Measurements from ENCODE around the gene PLA2R1. TPM values are rescaled to one million over a fixed set of nuclear protein-coding genes. Genes with fewer than 3 reads are reported as not detected.

Gene PLA2R1
- polyA plus RNA-seq, 1 of the 3 experiments (the other 2 are of a cell fraction): not detected

DNA sequence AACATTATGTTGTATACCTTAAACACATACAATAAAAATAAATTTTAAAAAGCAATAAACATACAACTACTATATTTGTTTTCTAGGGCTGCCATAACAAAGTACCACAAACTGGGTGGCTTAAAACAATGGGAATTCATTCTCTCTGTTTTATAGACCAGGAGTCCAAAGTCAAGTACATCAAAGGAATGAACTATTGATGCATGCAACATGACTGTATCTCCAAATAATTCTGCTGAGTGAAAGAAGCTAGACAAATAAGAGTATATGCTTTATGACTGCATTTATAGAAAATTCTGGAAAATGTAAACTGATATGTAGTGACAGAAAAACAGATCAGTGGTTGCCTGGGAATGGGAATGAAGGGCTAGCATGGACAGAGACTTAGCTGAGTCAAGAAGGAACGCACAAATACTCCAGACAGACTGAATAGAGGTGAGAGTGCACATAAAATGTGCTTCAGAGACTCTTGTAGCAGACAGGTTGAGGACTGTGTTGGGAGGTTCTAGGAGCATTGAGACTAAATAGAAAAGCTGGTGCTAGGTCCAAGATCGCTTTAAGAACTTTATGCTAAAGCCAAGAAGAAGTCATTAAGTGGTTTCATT, 11.0 kb upstream of the PLA2R1 start:
- Histone ChIP-seq H3K4me2 (no peak overlapping the region), H3K4me3 (ENCODE audit: low read depth in 2 of 2, low read length in 1 of 2) (no peak overlapping the region), H3F3A (replicated peaks; ENCODE audit: insufficient read depth) (no peaks in the 10 kb centered on the region), H3K79me2 (ENCODE audit: insufficient read depth) (no peaks in the 10 kb centered on the region), H3K9me3 (peaks cover 15% of the 10 kb centered on the region; the same call in 1 of the 2 replicates), H3K27me3 (ENCODE audit: insufficient read depth) (no peaks in the 10 kb centered on the region), H3K36me3 (replicated peaks in 1 of 2; ENCODE audit: control insufficient read depth in 1 of 2, insufficient read depth in 2 of 2, low read length in 1 of 2) (no peaks in the 10 kb centered on the region), H3K9me2 (no peaks in the 10 kb centered on the region), H4K20me1 (ENCODE audit: insufficient read depth) (no peaks in the 10 kb centered on the region), H2AFZ (ENCODE audit: low read depth) (no peak overlapping the region), H3K9ac (no peak overlapping the region), H3K27ac (ENCODE audit: low read depth in 2 of 2, low read length in 1 of 2) (no peak overlapping the region), H3K4me1 (ENCODE audit: control insufficient read depth in 1 of 2, insufficient read depth in 2 of 2, low read depth in 1 of 2, low read length in 1 of 2) (no peaks in the 10 kb centered on the region)
- TF ChIP-seq, protein P1, sequence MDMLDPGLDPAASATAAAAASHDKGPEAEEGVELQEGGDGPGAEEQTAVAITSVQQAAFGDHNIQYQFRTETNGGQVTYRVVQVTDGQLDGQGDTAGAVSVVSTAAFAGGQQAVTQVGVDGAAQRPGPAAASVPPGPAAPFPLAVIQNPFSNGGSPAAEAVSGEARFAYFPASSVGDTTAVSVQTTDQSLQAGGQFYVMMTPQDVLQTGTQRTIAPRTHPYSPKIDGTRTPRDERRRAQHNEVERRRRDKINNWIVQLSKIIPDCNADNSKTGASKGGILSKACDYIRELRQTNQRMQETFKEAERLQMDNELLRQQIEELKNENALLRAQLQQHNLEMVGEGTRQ (IDR thresholded peaks at IDR 0.05; ENCODE audit: borderline replicate concordance, low read depth, low read length): no peak
- TF ChIP-seq, protein P2, sequence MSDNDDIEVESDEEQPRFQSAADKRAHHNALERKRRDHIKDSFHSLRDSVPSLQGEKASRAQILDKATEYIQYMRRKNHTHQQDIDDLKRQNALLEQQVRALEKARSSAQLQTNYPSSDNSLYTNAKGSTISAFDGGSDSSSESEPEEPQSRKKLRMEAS (IDR thresholded peaks at IDR 0.05; ENCODE audit: low read depth): no peak
- no peak for TF ChIP-seq RCOR1 (IDR thresholded peaks at IDR 0.05; ENCODE audit: low read length)
- CTCF ChIA-PET: no interaction called here
- no peak for DNase-seq
- POLR2A ChIA-PET: no interaction called here
- 35% methylated on average over 2 of the region's 2 CpGs for WGBS (ENCODE audit: low lambda C conversion rate)

DNA sequence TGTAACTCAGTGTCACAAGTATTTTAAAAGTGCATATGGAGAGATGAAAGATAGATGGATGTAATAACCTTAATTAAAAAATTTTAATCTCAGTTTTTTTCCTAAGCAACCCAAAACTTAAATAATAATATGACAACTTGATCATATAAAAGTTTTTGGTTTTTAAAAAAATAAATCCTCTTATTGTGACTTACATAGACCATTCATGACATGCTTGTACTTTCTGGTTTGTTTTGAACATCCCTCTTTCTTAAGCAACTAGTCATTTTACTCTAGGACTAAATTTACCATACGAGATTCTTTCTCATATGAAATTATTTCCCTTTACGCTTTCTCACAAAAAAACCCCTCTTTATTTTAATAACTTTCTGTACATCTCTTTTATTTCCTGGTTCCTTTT, 6.5 kb upstream of the PLA2R1 start:
- H3K9me2 ChIP-seq: no peaks in the 10 kb centered on the region
- no peaks in the 10 kb centered on the region for H3K79me2 ChIP-seq (ENCODE audit: insufficient read depth)
- no peaks in the 10 kb centered on the region for H3K36me3 ChIP-seq (replicated peaks in 1 of 2; ENCODE audit: control insufficient read depth in 1 of 2, insufficient read depth in 2 of 2, low read length in 1 of 2)
- no peak overlapping the region for H3K27ac ChIP-seq (ENCODE audit: low read depth in 2 of 2, low read length in 1 of 2)
- no peak overlapping the region for H3K4me2 ChIP-seq
- no peak overlapping the region for H3K4me3 ChIP-seq (ENCODE audit: low read depth in 2 of 2, low read length in 1 of 2)
- peaks cover 0 to 9% of the 10 kb centered on the region in 2 experiments; a peak in 2 of 4 replicates for H3K4me1 ChIP-seq (ENCODE audit: control insufficient read depth in 1 of 2, insufficient read depth in 2 of 2, low read depth in 1 of 2, low read length in 1 of 2)
- WGBS (ENCODE audit: low lambda C conversion rate): 48% methylated on average over 2 of the region's 2 CpGs
- DNase-seq: no peak
- TF ChIP-seq CHD2 (IDR thresholded peaks at IDR 0.05; ENCODE audit: low read length, partially characterized antibody): no peak
- no peak for TF ChIP-seq FOSL2 (IDR thresholded peaks at IDR 0.05; ENCODE audit: borderline replicate concordance, low read depth)
- no peak for TF ChIP-seq NFIC (IDR thresholded peaks at IDR 0.05; ENCODE audit: borderline replicate concordance)
- no peak for TF ChIP-seq RFX5 (IDR thresholded peaks at IDR 0.05; ENCODE audit: low read length)
- TF ChIP-seq, protein P3, sequence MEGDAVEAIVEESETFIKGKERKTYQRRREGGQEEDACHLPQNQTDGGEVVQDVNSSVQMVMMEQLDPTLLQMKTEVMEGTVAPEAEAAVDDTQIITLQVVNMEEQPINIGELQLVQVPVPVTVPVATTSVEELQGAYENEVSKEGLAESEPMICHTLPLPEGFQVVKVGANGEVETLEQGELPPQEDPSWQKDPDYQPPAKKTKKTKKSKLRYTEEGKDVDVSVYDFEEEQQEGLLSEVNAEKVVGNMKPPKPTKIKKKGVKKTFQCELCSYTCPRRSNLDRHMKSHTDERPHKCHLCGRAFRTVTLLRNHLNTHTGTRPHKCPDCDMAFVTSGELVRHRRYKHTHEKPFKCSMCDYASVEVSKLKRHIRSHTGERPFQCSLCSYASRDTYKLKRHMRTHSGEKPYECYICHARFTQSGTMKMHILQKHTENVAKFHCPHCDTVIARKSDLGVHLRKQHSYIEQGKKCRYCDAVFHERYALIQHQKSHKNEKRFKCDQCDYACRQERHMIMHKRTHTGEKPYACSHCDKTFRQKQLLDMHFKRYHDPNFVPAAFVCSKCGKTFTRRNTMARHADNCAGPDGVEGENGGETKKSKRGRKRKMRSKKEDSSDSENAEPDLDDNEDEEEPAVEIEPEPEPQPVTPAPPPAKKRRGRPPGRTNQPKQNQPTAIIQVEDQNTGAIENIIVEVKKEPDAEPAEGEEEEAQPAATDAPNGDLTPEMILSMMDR (IDR thresholded peaks at IDR 0.05): no peak
- no peak for TF ChIP-seq TCF12 (IDR thresholded peaks at IDR 0.05)
- no peak for TF ChIP-seq EZH2phosphoT487 (IDR thresholded peaks at IDR 0.05; ENCODE audit: borderline replicate concordance, low read depth)
- no peak for TF ChIP-seq ELF1 (IDR thresholded peaks at IDR 0.05)
- no peak for TF ChIP-seq GABPA (IDR thresholded peaks at IDR 0.05; ENCODE audit: low read depth)
- TF ChIP-seq JUND (IDR thresholded peaks at IDR 0.05): no peak
- TF ChIP-seq, protein P2 (IDR thresholded peaks at IDR 0.05; ENCODE audit: low read depth): no peak
- H3F3A ChIP-seq (replicated peaks; ENCODE audit: insufficient read depth): no peaks in the 10 kb centered on the region
- no peaks in the 10 kb centered on the region for H4K20me1 ChIP-seq (ENCODE audit: insufficient read depth)
- ChIA-PET POLR2A (no interaction called here), CTCF (no interaction called here)
- no peaks in the 10 kb centered on the region for H3K27me3 ChIP-seq (ENCODE audit: insufficient read depth)
- H3K9me3 ChIP-seq: peaks cover 15% of the 10 kb centered on the region; the same call in 1 of the 2 replicates
- no peak overlapping the region for H2AFZ ChIP-seq (ENCODE audit: low read depth)
- H3K9ac ChIP-seq: no peak overlapping the region

Data from SK-N-SH (cell line).